HG03097 (cell line): ENCODE data around the gene CCNO.

Experiments
- ATAC-seq: cut with Tn5 transposase; IDR thresholded peaks from one replicate; pipeline ENCODE4 v1.9.1; 2021; ENCODE audit not compliant: unreplicated experiment, low FRiP score

CCNO gene

DNA sequence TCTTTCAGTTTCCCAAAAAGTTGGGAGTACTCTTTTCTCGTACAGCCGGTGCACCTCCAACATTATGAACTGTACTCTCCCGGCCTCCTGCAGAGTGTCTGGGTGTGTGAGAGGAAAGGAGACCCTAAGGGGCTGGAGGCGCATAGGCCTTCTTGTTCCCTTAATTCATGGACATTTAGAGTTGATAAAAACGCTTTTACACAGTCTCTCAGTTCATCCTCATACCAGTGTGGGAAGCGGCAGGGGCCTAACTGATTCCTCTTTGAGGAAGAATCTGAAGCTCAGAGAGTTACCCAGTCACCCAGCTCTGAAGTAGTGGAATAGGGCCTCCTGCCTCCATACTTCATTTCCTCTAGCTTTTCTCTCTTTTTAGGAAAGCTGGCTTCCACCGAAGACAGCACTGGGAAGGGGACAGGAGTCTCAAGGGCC lies 9.6 kb downstream of the CCNO start:
- ATAC-seq = no peak

DNA sequence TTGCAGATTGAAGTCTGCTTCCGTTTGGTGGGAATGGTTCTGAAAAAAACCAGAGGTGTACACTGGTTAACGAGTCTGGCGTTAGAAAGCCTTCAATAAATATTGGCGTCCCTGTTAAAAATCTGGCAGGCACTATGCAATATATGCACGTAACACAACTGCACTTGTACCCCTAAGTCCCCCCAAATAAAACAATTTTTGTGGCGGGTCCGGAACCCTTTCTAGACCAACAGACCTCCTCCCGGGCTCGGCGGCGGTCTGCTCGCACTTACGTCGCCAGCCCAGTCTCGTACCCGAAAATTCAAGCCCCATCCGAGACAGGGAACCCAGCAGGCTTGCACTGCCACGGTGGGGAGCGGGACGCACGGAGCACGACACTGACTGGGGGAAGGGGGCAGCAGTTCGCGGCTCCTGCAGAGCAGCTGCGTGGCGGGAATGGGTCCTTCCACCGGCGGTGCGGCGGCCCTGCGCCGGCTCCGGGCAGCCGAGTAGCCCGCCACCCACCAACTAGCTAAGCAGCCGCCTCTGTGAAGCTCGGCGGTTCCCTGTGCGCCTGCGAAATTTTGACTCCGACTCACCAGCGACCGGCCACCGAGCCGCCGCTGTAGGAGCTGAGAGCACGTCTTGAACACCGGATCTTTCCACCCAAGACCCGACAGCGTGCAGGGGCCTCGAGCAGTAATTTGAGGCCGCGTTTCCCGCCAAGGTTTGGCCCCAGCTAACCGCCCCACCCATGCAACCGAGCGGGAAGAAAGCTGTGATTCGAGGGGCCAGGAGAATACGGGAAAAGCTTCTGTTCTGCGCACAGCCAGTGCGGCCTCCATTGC lies 10.2 kb downstream of the CCNO start:
- ATAC-seq = no peak

- ATAC-seq = no peak
Observed at GRCh38 chr5:55222092-55222984, 11.1 kb downstream of the CCNO start.

- no peak for ATAC-seq
Observed at GRCh38 chr5:55220433-55221185, 12.8 kb downstream of the CCNO start.

- no peak for ATAC-seq
Observed at GRCh38 chr5:55219770-55220169, 13.6 kb downstream of the CCNO start.

DNA sequence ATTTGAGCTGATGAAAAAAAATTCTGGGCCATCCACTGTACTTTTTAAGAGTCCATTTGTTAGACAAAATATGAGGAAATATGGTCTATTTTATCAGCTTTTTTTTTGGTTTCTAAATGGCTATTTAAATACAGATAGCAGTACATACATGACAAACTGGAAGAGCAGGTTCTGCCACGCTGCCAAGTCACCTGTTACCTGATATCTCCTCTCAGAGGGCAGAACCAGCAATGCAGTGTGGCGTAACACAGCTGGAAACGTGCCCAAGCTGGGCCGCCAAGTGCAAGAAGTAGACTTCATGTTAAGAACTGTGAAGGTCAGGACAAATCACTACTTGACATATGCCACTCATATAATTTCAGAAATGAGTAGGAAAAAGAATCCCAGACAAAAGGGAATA lies 14.4 kb downstream of the CCNO start:
- no peak for ATAC-seq

DNA sequence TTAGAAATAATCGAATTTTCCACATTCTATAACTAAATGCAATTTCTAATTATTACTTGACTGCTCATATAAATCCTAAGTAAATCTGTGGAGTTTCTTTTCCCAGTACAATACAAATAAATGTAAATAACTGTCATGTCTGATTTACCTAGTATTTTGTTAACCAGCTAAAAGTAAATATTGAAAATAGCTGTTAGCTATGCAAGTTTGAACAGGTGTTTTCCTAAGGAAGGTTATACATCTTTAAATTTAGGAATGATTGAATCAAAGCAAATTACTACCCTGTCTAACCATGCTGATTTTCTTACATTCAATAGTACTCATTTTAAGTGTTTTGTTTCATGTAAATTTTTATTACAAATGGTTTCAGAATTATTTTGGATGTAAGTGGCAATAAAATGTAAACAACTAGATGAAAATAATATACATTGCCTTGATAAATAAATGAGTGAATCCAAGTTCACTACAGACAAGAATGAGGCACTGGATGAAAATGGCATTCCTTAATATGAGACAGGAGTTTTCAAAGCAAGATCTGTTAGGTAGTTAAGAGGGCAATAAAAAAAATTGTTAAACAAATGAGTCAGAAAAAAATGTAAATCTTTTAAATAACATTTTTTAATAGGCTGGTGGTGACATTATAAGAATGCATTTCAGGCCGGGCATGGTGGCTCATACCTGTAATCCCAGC lies 22.1 kb downstream of the CCNO start:
- ATAC-seq = no peak

GRCh38 chr5:55205001-55205400 lies 28.4 kb downstream of the CCNO start:
- no peak for ATAC-seq

DNA sequence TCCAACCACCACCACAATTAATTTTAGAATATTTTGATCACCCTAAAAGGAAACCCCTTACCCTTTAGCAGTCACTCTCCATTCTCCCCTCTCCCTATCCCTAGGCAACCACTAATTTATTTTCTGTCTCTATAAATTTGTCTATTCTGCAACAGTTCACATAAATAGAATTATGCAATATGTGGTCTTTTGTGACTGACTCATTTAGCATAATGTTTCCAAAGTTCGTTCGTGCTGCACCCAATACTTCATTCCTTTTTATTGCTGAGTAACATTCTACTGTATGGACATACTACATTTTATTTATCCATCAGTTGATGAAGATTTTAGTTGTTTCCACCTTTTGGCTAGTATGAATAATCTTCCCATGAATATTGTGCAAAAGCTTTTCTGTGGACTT lies 42.2 kb downstream of the CCNO start:
- ATAC-seq = no peak

DNA sequence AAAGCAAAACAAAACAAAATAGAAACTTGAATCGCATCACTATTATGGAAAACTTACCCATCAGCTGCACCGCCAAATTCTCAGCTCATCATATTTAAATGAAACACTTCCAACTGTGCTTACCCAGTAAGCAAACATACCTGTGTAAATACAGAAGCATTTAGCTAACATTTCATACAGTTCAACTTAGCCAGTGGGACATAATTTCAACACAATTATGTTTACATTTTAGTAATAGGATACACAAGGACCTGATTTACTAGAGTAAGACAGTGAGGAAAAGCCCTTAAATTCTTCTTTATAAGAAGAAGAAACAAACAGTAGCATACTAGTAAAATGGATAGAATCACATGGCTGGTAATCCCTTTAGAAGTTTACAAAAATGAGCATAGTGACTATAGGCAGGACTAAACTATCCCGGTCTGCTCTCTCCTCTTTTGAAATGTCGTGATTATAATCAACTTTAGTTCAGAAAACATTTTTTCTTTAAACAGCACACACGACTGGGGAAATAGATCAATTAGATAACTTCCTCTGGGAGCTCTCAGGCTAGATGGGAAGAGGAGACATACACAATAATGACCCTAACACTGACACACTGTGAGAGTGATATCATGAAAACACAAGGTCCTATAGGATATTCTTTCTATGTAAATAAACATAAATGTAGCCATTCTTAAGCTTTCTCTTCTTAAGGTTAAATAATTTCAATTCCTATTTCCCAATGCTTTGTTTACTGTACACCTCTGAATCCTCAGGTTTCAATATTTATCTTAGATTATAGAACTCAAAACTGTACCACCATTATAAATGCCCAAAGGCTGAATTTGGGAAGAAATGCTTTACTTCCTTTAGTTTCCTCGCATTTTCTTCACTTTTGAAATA lies 44.5 kb downstream of the CCNO start:
- ATAC-seq = no peak

- ATAC-seq = no peak
Observed at GRCh38 chr5:55187370-55187769, 46.0 kb downstream of the CCNO start.
